ENCODE data around the gene FASTK.
A peak's percentile ranks its signal among the peaks of the same experiment; 100 is the strongest.

FASTK gene

GRCh38 chr7:151040616-151041375 is 39.8 kb downstream of the FASTK start:
- ATAC-seq: no peak
- TF ChIP-seq, protein P1, sequence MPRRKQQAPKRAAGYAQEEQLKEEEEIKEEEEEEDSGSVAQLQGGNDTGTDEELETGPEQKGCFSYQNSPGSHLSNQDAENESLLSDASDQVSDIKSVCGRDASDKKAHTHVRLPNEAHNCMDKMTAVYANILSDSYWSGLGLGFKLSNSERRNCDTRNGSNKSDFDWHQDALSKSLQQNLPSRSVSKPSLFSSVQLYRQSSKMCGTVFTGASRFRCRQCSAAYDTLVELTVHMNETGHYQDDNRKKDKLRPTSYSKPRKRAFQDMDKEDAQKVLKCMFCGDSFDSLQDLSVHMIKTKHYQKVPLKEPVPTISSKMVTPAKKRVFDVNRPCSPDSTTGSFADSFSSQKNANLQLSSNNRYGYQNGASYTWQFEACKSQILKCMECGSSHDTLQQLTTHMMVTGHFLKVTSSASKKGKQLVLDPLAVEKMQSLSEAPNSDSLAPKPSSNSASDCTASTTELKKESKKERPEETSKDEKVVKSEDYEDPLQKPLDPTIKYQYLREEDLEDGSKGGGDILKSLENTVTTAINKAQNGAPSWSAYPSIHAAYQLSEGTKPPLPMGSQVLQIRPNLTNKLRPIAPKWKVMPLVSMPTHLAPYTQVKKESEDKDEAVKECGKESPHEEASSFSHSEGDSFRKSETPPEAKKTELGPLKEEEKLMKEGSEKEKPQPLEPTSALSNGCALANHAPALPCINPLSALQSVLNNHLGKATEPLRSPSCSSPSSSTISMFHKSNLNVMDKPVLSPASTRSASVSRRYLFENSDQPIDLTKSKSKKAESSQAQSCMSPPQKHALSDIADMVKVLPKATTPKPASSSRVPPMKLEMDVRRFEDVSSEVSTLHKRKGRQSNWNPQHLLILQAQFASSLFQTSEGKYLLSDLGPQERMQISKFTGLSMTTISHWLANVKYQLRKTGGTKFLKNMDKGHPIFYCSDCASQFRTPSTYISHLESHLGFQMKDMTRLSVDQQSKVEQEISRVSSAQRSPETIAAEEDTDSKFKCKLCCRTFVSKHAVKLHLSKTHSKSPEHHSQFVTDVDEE (CRISPR knock-in tag; IDR thresholded peaks at IDR 0.05): no peak
- no peak for TF ChIP-seq GLIS3 (CRISPR knock-in tag; IDR thresholded peaks at IDR 0.05)
- TF ChIP-seq, protein P2, sequence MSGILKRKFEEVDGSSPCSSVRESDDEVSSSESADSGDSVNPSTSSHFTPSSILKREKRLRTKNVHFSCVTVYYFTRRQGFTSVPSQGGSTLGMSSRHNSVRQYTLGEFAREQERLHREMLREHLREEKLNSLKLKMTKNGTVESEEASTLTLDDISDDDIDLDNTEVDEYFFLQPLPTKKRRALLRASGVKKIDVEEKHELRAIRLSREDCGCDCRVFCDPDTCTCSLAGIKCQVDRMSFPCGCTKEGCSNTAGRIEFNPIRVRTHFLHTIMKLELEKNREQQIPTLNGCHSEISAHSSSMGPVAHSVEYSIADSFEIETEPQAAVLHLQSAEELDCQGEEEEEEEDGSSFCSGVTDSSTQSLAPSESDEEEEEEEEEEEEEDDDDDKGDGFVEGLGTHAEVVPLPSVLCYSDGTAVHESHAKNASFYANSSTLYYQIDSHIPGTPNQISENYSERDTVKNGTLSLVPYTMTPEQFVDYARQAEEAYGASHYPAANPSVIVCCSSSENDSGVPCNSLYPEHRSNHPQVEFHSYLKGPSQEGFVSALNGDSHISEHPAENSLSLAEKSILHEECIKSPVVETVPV (CRISPR knock-in tag; IDR thresholded peaks at IDR 0.05): no peak
- no peak for TF ChIP-seq ZFP3 (CRISPR knock-in tag; IDR thresholded peaks at IDR 0.05)
- TF ChIP-seq SNAI2 (CRISPR knock-in tag; IDR thresholded peaks at IDR 0.05): no peak
- no peak for TF ChIP-seq CSDC2 (CRISPR knock-in tag; IDR thresholded peaks at IDR 0.05)

GRCh38 chr7:151039850-151040548 is 40.6 kb downstream of the FASTK start:
- peak; percentile 19 for ATAC-seq
- TF ChIP-seq OSR1 (CRISPR knock-in tag; IDR thresholded peaks at IDR 0.05) (no peak), POU6F1 (CRISPR knock-in tag; IDR thresholded peaks at IDR 0.05; ENCODE audit: borderline replicate concordance, low read depth) (no peak), PPARA (CRISPR knock-in tag; IDR thresholded peaks at IDR 0.05; ENCODE audit: borderline replicate concordance) (no peak), ZNF565 (CRISPR knock-in tag; conservative IDR thresholded peaks at IDR 0.05; ENCODE audit: low read depth) (no peak), CSDC2 (CRISPR knock-in tag; IDR thresholded peaks at IDR 0.05) (no peak), TCF4 (CRISPR knock-in tag; IDR thresholded peaks at IDR 0.05; ENCODE audit: borderline replicate concordance) (no peak), BACH2 (CRISPR knock-in tag; IDR thresholded peaks at IDR 0.05; ENCODE audit: borderline replicate concordance) (no peak), ISL1 (CRISPR knock-in tag; IDR thresholded peaks at IDR 0.05) (no peak), ZFP30 (CRISPR knock-in tag; IDR thresholded peaks at IDR 0.05) (no peak), ZC3H10 (CRISPR knock-in tag; IDR thresholded peaks at IDR 0.05) (no peak), TOX (CRISPR knock-in tag; IDR thresholded peaks at IDR 0.05; ENCODE audit: borderline replicate concordance) (no peak)
- TF ChIP-seq, protein P1 (CRISPR knock-in tag; IDR thresholded peaks at IDR 0.05): no peak
- TF ChIP-seq, protein P3, sequence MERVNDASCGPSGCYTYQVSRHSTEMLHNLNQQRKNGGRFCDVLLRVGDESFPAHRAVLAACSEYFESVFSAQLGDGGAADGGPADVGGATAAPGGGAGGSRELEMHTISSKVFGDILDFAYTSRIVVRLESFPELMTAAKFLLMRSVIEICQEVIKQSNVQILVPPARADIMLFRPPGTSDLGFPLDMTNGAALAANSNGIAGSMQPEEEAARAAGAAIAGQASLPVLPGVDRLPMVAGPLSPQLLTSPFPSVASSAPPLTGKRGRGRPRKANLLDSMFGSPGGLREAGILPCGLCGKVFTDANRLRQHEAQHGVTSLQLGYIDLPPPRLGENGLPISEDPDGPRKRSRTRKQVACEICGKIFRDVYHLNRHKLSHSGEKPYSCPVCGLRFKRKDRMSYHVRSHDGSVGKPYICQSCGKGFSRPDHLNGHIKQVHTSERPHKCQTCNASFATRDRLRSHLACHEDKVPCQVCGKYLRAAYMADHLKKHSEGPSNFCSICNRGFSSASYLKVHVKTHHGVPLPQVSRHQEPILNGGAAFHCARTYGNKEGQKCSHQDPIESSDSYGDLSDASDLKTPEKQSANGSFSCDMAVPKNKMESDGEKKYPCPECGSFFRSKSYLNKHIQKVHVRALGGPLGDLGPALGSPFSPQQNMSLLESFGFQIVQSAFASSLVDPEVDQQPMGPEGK (CRISPR knock-in tag; IDR thresholded peaks at IDR 0.05; ENCODE audit: borderline replicate concordance): no peak
- TF ChIP-seq, protein P4, sequence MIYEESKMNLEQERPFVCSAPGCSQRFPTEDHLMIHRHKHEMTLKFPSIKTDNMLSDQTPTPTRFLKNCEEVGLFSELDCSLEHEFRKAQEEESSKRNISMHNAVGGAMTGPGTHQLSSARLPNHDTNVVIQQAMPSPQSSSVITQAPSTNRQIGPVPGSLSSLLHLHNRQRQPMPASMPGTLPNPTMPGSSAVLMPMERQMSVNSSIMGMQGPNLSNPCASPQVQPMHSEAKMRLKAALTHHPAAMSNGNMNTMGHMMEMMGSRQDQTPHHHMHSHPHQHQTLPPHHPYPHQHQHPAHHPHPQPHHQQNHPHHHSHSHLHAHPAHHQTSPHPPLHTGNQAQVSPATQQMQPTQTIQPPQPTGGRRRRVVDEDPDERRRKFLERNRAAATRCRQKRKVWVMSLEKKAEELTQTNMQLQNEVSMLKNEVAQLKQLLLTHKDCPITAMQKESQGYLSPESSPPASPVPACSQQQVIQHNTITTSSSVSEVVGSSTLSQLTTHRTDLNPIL (CRISPR knock-in tag; IDR thresholded peaks at IDR 0.05; ENCODE audit: low read depth): no peak
- TF ChIP-seq, protein P2 (CRISPR knock-in tag; IDR thresholded peaks at IDR 0.05): no peak

Measured in SK-N-SH treated with all-trans-retinoic acid at 6 μM for 48 hours (cell line).